ENCODE measurements around the gene SPSB3. TPM values are rescaled to one million over a fixed set of nuclear protein-coding genes. Genes with fewer than 3 reads are reported as not detected.
"Not testable (repeated sequence)": the region's sequence is repeated elsewhere in the genome, so short reads cannot be mapped to it uniquely, and the experiment has no call there.

Gene SPSB3
- total RNA-seq, 1 donor from 2014 or later = 37.3 TPM

- intact Hi-C loops (cut with micrococcal nuclease) = no loop called here
These were observed 34.9 kb upstream of the SPSB3 start for GRCh38 chr16:1817276-1817589.

- intact Hi-C loops (cut with micrococcal nuclease) = no loop called here
These were observed 34.3 kb upstream of the SPSB3 start for GRCh38 chr16:1816396-1817275.

GRCh38 chr16:1815461-1815860 is 33.1 kb upstream of the SPSB3 start:
- intact Hi-C loops (cut with micrococcal nuclease) = no loop called here

- intact Hi-C loops (cut with micrococcal nuclease) = no loop called here
These were observed 30.4 kb upstream of the SPSB3 start for GRCh38 chr16:1812732-1813163.

GRCh38 chr16:1810536-1810935 is 28.2 kb upstream of the SPSB3 start:
- intact Hi-C loops (cut with micrococcal nuclease) = no loop called here

- intact Hi-C loops (cut with micrococcal nuclease) = no loop called here
These were observed 27.7 kb upstream of the SPSB3 start for GRCh38 chr16:1810106-1810505.

- intact Hi-C loops (cut with micrococcal nuclease) = no loop called here
These were observed 27.0 kb upstream of the SPSB3 start for GRCh38 chr16:1809281-1809801.

- intact Hi-C loops (cut with micrococcal nuclease) = no loop called here
These were observed 26.3 kb upstream of the SPSB3 start for GRCh38 chr16:1808691-1809090.

- intact Hi-C loops (cut with micrococcal nuclease) = no loop called here
These were observed 25.3 kb upstream of the SPSB3 start for GRCh38 chr16:1807626-1808025.

GRCh38 chr16:1800701-1801100 is 18.3 kb upstream of the SPSB3 start:
- intact Hi-C loops (cut with micrococcal nuclease) = no loop called here

GRCh38 chr16:1799263-1799662 is 16.9 kb upstream of the SPSB3 start:
- intact Hi-C loops (cut with micrococcal nuclease) = not testable (repeated sequence)

GRCh38 chr16:1794908-1795666 is 12.7 kb upstream of the SPSB3 start:
- intact Hi-C loops (cut with micrococcal nuclease) = no loop called here

GRCh38 chr16:1794221-1794871 is 12.0 kb upstream of the SPSB3 start:
- intact Hi-C loops (cut with micrococcal nuclease) = no loop called here

GRCh38 chr16:1793578-1794220 is 11.3 kb upstream of the SPSB3 start, which contains the start of gene IGFALS:
IGFALS (minus strand) TSS chr16:1793705; CDS start chr16:1793652, 53 bp downstream.
- intact Hi-C loops (cut with micrococcal nuclease) = no loop called here

GRCh38 chr16:1792836-1793577 is 10.6 kb upstream of the SPSB3 start:
- intact Hi-C loops (cut with micrococcal nuclease) = no loop called here

- intact Hi-C loops (cut with micrococcal nuclease) = no loop called here
These were observed 9.8 kb upstream of the SPSB3 start for GRCh38 chr16:1791943-1792812.

- intact Hi-C loops (cut with micrococcal nuclease) = no loop called here
These were observed 9.0 kb upstream of the SPSB3 start for GRCh38 chr16:1791256-1791942.

GRCh38 chr16:1790611-1791255 is 8.4 kb upstream of the SPSB3 start:
- intact Hi-C loops (cut with micrococcal nuclease) = no loop called here

GRCh38 chr16:1790261-1790610 is 7.9 kb upstream of the SPSB3 start:
- intact Hi-C loops (cut with micrococcal nuclease) = no loop called here

All from T-helper 1 cell treated with Interleukin-12 subunit alpha and Interleukin-12 subunit beta and Interleukin-4 antibody, amounts not matched to agents 30 ng/mL and 1 ng/mL, for 36 hours (primary cell).